GM19463 (cell line): ENCODE measurements around the gene LRRN3.
A peak's percentile ranks its signal among the peaks of the same experiment; 100 is the strongest.

Experiments used
- ATAC-seq: cut with Tn5 transposase; IDR thresholded peaks from one replicate; pipeline ENCODE4 v1.9.1; 2021; ENCODE audit warnings: mild to moderate bottlenecking, moderate library complexity; ENCODE audit not compliant: unreplicated experiment

The LRRN3 gene

DNA sequence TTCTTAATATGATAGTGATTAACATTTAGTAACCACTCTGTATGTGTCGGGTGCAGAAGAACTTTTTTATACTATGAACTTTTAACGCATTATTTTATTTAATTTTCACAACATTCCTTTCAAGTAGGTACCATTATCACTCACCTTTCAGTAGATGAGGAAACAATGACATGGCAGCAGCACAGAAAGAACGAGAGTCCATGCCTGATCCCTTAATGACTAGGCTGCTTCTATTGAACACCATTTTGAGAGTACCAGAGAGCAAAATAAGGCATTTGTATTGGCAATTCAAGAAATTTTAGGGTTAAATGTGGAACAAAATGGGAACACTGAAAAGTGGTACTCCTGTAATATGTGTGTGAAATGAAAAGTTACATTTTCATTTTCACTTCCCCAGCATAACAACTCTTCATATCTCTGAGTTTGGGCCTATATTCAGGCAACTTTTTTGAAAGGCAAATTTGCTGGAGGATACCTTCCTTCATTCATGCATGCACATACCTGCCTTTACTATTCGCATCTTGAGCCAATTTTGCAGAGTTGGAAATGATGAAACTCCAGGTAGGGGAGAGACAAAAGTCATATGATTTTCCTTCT, 12.8 kb downstream of the LRRN3 start:
- peak; percentile 65 for ATAC-seq

- ATAC-seq: no peak
Observed at GRCh38 chr7:111104710-111105109, 13.8 kb downstream of the LRRN3 start.

DNA sequence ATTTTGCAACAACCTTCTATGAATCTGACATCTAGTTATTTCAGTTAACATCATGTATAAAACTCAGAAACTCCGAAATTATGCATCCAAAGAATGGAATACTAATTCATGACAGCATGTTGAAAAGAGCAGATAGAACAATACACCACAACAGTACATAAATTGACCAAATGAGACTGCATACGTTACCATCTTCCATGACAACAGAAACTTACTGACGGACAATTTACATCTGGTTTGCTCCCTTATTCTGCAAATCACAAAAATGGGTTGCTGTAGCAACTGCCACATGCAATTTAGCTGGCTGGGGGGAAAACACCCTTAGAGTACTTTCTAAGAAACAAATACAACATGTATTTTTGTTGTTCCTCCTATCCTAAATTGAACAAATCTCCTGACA, 14.3 kb downstream of the LRRN3 start:
- ATAC-seq: no peak

- no peak for ATAC-seq
Observed at GRCh38 chr7:111107579-111107978, 16.7 kb downstream of the LRRN3 start.

GRCh38 chr7:111108000-111108399, 17.1 kb downstream of the LRRN3 start:
- ATAC-seq: no peak

- no peak for ATAC-seq
Observed at GRCh38 chr7:111108496-111108895, 17.6 kb downstream of the LRRN3 start.

GRCh38 chr7:111112439-111112838, 21.5 kb downstream of the LRRN3 start:
- ATAC-seq: no peak

DNA sequence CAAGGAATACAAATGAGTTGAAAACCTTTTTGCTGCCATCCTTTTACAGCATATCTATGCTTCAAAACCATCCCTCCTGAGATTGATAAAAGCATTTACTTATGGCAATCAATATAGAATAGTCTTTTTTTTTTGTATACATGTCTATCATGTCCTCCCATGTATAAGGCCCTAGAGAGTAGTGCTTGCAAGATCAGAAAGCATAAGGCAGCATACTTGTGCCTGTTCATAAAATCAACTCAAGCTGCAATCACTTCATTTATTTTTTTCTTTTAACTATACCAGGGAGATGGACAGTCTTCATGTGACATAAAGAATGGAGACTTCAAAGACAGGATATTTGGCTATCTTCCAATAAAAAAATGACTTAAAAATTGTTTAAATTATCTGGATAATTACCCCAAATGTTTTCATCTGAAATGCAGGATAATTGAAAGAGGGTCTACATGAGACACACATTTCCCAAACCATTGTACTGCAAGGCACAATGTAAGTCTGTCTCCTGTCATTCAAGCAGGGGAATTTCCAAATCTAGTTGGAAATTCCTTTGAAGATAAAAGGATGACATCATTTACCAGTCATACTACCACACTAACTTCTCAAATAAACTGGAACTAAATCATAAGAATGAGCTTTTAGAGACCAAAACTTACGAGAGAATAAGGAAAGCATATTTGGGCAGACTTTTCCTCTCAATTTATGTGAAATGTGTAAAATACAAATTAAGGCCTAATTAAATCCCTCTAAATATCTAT, 22.5 kb downstream of the LRRN3 start:
- ATAC-seq: peak; percentile 74

DNA sequence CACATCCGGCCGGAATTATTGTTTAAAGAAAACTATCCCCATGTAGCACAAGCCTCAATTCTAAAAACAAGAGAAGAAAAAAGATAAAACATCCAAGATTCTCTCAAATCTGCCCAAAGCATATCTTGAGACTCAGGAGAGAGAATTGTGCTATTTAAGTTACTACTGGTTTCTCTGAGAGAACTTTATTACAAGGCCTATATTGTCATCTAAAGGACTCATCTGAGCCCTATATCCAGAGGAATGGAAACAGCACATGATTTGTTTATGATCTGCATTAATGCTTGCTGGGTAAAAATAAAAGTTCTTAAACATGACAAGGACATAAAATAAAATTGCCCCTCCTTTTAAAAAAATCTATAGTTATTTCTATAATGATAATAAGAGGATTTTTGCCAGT, 25.0 kb downstream of the LRRN3 start:
- ATAC-seq: no peak

DNA sequence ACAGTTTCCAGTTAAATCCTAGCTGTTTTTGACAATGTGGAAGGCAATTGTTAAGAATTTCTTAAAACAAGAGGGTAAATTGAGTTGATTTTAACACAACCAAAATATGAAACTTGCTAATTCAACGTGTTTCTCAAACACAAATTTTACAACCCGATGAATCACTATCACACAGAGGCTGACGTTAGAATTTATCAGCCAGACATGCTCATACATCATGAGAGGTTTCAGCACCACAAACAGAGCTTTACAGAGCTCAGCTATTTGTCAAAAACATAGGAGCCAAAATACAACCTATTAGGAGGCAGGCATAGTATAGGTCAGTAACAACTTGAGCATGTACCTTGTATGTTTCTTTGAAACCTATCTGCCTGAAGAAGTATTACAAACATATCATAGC, 36.1 kb downstream of the LRRN3 start:
- ATAC-seq: no peak

DNA sequence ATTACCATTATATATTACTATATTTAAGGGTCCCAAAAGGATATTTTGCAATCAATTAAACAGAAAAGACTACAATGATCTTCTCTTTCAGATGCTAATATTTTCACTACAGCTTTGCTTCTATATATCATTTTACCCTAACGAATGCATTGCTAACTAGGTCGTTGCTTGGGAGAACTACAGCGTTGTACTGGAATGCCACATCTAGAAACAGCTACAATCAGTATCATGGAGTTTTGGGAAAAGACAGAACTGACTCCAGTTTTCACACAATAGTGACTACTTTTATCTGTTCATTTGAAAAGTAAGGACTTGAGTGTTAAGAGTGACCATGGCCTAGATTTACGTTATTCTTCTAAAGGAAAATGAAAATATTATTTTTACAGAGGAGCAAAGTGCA, 38.5 kb downstream of the LRRN3 start:
- no peak for ATAC-seq

DNA sequence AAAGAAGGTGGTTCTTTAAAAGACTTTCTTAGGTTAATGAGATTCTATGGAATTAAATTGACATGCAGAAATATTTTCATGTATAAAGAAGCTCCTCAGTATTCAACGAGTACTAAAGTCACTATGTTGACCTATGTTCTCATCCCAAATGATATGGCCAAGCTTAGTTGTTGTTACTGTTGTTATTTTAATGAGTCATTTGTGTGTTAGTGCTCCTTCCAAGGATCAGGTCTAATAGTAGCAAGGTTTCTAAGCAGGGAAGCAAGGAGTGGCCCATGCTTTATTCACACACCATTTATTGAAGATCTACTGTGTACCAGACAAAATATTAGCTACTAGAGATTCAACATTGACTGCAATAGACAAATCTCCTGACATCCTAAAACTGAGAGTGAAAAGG, 41.9 kb downstream of the LRRN3 start:
- ATAC-seq: no peak

GRCh38 chr7:111137296-111138192, 46.6 kb downstream of the LRRN3 start:
- peak; percentile 77 for ATAC-seq

GRCh38 chr7:111138193-111138569, 47.3 kb downstream of the LRRN3 start:
- ATAC-seq: peak; percentile 96

DNA sequence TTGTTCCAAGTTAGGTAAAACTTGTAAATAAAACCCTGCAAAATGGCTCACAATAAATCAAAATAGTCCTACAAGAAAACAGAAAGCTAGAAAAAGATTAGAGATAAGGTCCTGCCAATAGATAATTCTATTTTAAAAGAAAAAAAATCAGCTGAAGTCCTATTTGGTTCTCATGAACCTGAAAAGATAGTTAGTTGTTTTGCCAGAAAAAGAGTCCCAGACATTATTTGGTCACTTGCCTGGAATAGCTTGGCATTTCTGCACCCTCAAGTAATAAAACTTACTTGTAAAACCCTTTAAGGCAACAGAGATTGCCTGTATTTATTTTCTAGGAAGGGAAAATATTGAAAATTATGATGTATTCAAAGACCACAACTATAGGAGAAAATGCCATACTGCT, 47.7 kb downstream of the LRRN3 start:
- no peak for ATAC-seq

DNA sequence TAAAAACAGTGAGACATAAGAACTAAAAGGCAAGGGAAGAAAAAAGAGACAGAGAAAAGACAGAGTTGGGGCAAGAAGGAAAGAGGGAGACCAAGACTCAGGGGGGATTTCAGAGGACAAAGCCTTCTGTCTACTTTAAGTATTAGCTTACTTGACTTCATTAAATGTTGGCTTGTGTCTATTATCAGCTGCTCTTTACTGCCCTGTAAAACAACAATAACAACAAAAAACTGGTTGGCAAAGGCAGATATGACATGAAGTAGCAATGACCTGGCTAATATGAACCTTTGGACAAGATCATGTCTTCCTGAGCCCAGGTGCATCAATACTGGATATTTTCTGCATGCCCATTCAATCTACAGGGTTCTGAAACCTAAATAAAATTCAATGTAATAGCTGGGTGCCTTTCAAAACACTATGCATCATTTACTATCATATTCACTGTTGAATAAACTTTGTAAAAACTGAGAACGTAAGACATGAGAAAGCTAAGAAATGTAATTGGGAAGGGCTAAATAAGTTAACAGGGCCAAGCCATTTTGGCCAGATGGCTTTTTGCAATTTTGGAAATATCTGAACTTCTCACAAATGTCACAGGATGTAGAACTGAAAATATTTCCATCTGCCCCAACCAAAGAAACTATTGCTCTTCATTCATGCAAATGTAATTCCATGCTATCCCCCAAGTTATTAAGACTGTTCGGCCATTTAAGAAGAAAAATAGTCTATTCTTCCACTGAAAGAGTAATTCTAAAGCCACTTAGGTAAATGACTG, 49.4 kb downstream of the LRRN3 start:
- no peak for ATAC-seq

- no peak for ATAC-seq
Observed at GRCh38 chr7:111145472-111145871, 54.5 kb downstream of the LRRN3 start.

- ATAC-seq: no peak
Observed at GRCh38 chr7:111146136-111146535, 55.2 kb downstream of the LRRN3 start.

GRCh38 chr7:111147708-111148533, 57.0 kb downstream of the LRRN3 start:
- peak; percentile 56 for ATAC-seq

DNA sequence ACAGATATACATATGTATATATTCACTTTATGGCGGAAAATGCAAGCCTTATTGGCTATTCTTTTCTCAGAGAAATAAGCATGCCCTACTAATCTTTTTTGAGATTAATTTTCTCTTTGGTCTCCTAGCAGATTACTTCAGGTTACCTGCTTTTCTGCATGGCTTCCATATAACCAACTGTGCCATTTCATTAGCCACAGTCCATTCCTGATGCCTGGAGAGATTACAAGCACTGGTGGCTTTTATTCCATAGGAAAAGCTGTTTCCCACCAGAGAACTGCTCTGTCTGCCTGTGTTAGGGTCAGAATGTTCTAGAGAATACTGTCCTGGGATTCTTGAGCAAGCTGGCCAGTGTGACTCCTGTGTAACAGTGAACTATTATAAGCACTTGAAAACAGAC, 59.8 kb downstream of the LRRN3 start:
- no peak for ATAC-seq
